ENCODE data around the gene PELI2.

Gene PELI2

GRCh38 chr14:56333359-56334292 is 215.4 kb downstream of the PELI2 start:
- TF ChIP-seq TCF4 (CRISPR knock-in tag; IDR thresholded peaks at IDR 0.05; ENCODE audit: borderline replicate concordance) (no peak), PPARA (CRISPR knock-in tag; IDR thresholded peaks at IDR 0.05; ENCODE audit: borderline replicate concordance) (no peak), TOX (CRISPR knock-in tag; IDR thresholded peaks at IDR 0.05; ENCODE audit: borderline replicate concordance) (no peak), ISL1 (CRISPR knock-in tag; IDR thresholded peaks at IDR 0.05) (no peak), SNAI2 (CRISPR knock-in tag; IDR thresholded peaks at IDR 0.05) (no peak), ZNF70 (CRISPR knock-in tag; IDR thresholded peaks at IDR 0.05) (no peak), ZNF8 (CRISPR knock-in tag; IDR thresholded peaks at IDR 0.05) (no peak), ZC3H10 (CRISPR knock-in tag; IDR thresholded peaks at IDR 0.05) (no peak), ARNTL (CRISPR knock-in tag; IDR thresholded peaks at IDR 0.05; ENCODE audit: borderline replicate concordance, low read depth) (no peak), ESRRG (CRISPR knock-in tag; IDR thresholded peaks at IDR 0.05) (no peak), ZFP30 (CRISPR knock-in tag; IDR thresholded peaks at IDR 0.05) (no peak), CSDC2 (CRISPR knock-in tag; IDR thresholded peaks at IDR 0.05) (no peak), ZFP3 (CRISPR knock-in tag; IDR thresholded peaks at IDR 0.05) (no peak), CREB5 (CRISPR knock-in tag; IDR thresholded peaks at IDR 0.05; ENCODE audit: low read depth) (no peak), GLIS3 (CRISPR knock-in tag; IDR thresholded peaks at IDR 0.05) (no peak), PATZ1 (CRISPR knock-in tag; IDR thresholded peaks at IDR 0.05; ENCODE audit: borderline replicate concordance) (no peak)
- TF ChIP-seq, protein P1, sequence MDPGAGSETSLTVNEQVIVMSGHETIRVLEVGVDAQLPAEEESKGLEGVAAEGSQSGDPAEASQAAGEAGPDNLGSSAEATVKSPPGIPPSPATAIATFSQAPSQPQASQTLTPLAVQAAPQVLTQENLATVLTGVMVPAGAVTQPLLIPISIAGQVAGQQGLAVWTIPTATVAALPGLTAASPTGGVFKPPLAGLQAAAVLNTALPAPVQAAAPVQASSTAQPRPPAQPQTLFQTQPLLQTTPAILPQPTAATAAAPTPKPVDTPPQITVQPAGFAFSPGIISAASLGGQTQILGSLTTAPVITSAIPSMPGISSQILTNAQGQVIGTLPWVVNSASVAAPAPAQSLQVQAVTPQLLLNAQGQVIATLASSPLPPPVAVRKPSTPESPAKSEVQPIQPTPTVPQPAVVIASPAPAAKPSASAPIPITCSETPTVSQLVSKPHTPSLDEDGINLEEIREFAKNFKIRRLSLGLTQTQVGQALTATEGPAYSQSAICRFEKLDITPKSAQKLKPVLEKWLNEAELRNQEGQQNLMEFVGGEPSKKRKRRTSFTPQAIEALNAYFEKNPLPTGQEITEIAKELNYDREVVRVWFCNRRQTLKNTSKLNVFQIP (CRISPR knock-in tag; IDR thresholded peaks at IDR 0.05; ENCODE audit: borderline replicate concordance, low read depth): no peak
- TF ChIP-seq, protein P2, sequence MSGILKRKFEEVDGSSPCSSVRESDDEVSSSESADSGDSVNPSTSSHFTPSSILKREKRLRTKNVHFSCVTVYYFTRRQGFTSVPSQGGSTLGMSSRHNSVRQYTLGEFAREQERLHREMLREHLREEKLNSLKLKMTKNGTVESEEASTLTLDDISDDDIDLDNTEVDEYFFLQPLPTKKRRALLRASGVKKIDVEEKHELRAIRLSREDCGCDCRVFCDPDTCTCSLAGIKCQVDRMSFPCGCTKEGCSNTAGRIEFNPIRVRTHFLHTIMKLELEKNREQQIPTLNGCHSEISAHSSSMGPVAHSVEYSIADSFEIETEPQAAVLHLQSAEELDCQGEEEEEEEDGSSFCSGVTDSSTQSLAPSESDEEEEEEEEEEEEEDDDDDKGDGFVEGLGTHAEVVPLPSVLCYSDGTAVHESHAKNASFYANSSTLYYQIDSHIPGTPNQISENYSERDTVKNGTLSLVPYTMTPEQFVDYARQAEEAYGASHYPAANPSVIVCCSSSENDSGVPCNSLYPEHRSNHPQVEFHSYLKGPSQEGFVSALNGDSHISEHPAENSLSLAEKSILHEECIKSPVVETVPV (CRISPR knock-in tag; IDR thresholded peaks at IDR 0.05): no peak
- peak; percentile 71 for ATAC-seq

GRCh38 chr14:56334458-56334857 is 216.2 kb downstream of the PELI2 start:
- no peak for ATAC-seq
- TF ChIP-seq, protein P2 (CRISPR knock-in tag; IDR thresholded peaks at IDR 0.05): no peak
- TF ChIP-seq ZFP3 (CRISPR knock-in tag; IDR thresholded peaks at IDR 0.05) (no peak), ZC3H10 (CRISPR knock-in tag; IDR thresholded peaks at IDR 0.05) (no peak), ZNF70 (CRISPR knock-in tag; IDR thresholded peaks at IDR 0.05) (no peak), TCF4 (CRISPR knock-in tag; IDR thresholded peaks at IDR 0.05; ENCODE audit: borderline replicate concordance) (no peak)
- TF ChIP-seq, protein P3, sequence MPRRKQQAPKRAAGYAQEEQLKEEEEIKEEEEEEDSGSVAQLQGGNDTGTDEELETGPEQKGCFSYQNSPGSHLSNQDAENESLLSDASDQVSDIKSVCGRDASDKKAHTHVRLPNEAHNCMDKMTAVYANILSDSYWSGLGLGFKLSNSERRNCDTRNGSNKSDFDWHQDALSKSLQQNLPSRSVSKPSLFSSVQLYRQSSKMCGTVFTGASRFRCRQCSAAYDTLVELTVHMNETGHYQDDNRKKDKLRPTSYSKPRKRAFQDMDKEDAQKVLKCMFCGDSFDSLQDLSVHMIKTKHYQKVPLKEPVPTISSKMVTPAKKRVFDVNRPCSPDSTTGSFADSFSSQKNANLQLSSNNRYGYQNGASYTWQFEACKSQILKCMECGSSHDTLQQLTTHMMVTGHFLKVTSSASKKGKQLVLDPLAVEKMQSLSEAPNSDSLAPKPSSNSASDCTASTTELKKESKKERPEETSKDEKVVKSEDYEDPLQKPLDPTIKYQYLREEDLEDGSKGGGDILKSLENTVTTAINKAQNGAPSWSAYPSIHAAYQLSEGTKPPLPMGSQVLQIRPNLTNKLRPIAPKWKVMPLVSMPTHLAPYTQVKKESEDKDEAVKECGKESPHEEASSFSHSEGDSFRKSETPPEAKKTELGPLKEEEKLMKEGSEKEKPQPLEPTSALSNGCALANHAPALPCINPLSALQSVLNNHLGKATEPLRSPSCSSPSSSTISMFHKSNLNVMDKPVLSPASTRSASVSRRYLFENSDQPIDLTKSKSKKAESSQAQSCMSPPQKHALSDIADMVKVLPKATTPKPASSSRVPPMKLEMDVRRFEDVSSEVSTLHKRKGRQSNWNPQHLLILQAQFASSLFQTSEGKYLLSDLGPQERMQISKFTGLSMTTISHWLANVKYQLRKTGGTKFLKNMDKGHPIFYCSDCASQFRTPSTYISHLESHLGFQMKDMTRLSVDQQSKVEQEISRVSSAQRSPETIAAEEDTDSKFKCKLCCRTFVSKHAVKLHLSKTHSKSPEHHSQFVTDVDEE (CRISPR knock-in tag; IDR thresholded peaks at IDR 0.05): no peak

Measured in SK-N-SH treated with all-trans-retinoic acid at 6 μM for 48 hours (cell line).